Hematopoietic multipotent progenitor cell treated with erythropoietin and hydrocortisone succinate and interleukin-3 and kit ligand, for 4 days (in vitro differentiated cells): Measurements from ENCODE around the gene AADAC.
"Not testable (repeated sequence)": the region's sequence is repeated elsewhere in the genome, so short reads cannot be mapped to it uniquely, and the experiment has no call there.

ENCODE experiments used
- DNase-seq: peaks from one replicate; pipeline ENCODE4 v3.0.0-alpha.2; 2015

The AADAC gene

DNA sequence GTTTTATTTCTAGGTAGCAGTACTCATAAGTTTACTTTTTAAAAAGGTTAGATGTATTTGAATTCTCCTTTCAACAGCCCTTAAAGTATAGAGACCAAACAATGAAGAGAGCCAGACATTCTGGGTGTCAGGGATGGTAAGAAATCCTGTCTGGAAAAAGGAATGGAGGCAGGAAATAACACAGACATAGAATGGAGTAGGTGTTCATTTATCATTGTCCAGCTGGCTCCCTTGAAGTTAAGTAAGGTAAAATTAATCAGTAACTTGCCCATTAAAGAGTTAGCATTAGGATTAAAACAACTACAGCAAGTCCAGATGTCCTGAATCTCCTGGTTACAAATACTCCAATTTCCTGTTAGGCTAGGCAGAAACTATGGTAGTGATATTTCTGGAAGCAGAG is 46.0 kb downstream of the AADAC start:
- DNase-seq = no peak

DNA sequence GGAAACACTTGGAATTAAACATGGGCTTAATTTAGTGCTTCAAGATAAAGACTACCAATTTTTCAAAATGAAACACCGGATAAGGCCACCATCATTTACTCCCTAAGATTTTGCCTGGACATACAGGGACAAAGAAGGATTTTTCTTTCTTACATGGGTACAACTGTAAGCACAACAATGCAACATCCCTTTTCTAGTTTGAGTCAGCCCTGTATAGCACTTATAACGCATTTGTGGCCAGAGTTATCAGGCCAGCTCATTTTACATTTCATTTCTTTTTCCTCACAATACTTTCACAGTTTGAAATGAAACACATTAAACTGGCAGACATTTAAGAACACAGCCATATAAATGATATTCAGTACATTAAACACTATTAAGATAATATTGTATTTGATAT is 49.7 kb downstream of the AADAC start:
- DNase-seq = no peak

DNA sequence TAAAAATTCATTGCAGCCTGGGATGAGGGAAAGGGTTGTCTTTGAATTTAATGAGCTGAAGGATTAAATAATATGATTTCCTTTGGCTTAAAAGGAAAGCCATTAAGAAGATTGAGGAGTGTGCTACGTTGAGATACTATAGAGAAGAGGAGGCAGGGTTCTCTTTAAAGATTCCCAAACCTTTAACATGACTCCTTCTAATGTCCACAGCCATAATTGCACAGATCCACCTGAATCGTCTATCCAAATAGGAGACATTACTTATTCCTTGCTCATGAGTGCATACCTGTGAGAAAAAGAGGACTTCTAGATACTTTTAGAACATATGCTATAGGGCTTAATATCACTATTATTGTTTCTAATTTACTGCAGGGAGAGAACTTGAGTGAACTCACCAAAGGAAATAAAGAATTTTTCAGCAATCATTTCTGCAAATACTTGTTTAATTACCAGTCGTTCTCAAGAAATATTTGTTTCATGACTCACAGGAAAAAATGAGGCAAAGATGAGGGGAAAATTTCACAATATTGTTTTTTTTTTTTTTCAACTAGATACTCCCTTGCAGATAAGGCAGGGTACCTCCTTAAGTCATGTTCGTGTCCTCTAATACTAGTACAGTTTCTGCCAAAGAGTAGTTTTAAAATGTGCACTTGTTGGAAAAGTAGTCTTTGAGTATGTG is 50.6 kb downstream of the AADAC start:
- peak; percentile 57 for DNase-seq

DNA sequence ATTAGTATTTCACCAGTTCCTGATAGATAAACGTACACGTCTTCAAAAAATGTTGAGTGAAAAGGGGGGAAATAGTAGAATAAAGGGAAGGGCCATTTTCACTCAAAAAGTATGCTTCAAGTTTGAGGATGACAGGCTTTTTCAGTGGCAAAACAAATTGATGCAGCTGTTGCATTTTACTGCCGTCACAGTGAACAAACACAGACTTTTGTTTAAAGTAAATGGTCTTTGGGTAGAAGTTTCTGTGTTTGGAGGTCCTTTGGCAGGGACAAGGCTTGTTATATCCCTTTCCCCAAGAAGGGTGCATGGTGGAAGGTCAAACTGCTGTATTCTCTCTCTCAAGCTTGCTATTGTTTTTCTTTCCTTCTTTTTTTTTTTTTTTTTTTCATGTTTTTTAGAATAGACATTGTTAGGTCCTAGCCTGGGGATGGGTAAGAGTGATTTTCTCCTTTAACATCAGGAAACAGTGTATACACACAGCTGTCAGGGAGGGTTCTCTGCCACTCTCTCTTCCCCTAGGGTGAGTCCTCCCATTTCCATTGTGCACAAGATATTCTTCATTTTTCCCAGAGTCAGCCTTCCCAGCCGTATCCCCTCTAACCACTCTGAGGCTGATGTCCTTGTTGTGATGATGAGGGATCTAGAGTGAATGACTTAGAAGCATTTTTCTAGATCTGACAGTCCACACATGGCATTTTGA is 52.9 kb downstream of the AADAC start:
- DNase-seq = no peak

DNA sequence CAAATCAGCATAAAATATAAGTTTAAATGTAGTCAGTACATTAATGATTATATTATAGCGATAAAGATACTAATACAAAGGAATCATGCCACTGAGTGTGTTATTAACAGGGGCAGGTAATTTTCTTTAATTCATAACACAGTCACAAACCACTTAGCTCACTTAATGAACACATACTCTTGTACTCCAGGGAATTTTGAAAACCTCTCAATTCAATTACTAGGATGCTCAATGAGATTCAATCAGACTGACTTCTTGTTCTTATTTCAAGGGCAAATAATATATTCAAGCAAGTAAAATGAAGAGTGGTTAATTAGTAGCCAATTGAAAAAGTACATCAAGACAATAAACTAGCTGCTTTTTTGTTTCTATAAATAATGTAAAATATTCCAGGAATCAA is 53.8 kb downstream of the AADAC start:
- no peak for DNase-seq

DNA sequence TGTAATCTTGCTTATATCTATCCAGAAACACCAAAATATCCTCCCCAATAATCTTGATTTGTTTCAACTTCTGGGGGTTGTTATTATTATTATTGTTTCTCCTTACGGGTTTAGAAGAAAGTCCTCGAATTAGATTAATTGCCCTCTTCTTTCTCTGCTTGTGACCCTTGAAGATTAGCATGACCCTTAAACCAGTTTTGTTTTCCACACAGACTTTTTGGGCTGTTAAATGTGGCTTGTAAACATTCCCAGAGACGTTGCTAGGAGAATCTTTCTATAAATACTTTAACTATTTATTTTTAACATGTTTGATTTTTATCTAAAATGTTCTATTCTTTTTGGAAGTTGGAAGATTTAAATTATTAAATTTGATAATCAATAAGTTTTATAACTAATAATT is 55.3 kb downstream of the AADAC start:
- DNase-seq = no peak

DNA sequence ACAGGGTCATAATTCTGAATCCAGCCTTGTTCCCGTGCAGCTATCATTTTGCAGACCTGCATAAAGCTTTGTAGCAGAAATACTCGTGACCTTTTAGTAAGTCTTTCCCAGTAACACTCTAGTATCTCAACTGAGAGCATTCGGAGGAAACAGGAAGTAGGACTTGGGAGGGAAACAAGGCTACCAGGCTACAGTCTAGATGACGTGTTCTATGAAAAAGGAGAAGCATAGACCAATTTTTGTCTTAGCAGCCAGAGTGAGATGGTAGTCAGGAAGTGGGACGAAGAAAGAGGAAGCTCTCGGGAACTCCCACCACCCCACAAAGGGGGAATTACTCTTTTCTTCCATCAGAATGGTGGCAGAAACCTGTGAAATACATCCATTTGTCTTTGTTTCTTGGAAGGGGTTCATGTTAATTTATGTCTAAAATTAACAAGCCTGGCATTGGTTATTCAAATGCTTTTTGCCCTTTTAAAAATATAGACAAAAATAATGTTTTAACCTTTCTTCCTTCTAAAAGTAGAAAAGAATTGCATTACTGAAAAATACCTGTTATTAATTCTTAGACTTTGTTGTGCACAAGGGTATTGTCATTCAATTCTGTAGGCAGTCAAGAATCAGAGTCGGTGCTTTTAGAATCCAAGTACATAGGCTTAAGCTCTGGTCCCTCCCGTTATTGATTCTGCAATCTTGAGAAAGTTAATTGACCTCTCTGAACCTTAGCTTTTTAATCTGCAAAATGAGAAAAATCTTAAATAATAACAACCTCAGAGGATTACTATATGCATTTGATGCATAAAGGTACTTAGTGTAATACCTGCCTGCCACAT is 57.9 kb downstream of the AADAC start:
- DNase-seq = peak; percentile 94

DNA sequence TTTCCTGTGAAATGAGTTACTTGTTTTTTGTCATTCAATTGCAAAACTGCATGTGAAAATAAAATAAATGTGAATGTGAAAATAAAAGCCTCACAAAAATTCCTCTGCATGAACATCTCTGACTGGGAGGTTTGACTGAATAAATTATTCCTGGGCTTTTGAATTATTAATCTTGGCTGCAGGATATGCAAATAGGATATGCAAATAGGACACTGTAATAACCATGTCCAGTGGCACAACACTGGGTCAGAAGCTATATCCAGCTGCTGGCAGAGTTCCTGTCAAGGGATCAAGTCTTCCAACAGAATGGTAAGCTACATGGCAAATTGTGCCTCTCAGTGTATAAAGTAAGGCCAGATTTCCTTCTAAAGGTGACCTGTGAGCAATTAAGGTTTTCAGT is 59.5 kb downstream of the AADAC start, which contains the start of gene SUCNR1:
SUCNR1 (plus strand) TSS at position 246 of the 400 bp plus-strand sequence. CDS start 6,250 bp downstream, outside the sequence.
- peak; percentile 55 for DNase-seq

DNA sequence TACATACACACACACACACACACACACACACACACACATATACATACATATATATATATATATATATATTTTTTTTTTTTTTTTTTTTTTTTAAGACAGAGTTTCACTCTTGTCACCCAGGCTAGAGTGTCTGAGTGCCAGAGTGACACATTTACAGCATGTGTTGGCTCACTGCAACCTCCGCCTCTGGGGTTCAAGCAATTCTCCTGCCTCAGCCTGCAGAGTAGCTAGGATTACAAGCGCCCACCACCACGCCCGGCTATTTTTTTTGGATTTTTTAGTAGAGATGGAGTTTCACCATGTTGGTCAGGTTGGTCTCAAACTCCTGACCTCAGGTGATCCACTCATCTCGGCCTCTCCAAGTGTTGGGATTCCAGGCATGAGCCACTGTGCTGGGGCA is 60.2 kb downstream of the AADAC start:
- not testable (repeated sequence) for DNase-seq

DNA sequence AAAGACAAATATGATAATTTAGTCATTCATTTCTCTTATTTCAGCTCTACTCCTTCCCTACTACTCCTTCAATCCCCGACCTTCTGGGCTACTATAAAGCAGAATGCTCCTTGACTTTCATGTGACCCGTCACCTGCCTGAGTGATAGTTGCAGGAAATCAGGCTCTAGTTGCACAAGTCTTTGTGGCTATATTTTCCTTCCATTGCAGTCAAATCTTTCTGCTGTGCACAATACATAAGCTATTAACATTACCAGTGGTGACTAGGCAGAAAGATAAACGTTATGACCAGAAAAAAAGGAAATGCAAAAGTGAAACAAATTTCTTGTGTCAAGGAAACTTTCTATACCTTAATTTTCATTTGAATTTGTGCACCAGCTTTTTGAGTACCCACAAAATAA is 61.8 kb downstream of the AADAC start:
- DNase-seq = peak; percentile 90

DNA sequence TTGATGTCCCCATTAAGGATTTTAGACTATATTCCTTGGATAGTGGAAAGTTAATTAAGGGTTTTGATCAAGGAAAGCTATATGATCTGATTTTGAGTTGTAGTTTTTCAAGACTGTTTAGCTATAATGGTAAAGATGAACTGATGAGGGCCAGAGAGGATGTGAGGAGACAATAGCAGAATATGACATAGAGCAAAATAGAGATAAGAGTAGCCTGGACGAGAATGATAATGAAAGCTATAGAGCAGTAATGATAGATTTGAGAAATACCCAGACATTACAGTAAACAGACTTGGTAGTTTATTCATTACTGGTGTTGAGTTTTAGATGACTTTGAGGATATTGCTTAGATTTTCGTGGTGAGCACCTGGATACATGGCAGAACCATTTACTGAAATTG is 63.4 kb downstream of the AADAC start:
- peak; percentile 83 for DNase-seq
